KOPT-K1 (cell line): Measurements from ENCODE around the gene SHPK.

Experiments used
- H3K27ac ChIP-seq: fragments of 200-600 bp; sonication (generic); 2 replicates; pipeline ENCODE4 v1.5.1; 2016; ENCODE audit warnings: antibody characterized with exemption, mild to moderate bottlenecking, low read depth, low read length; ENCODE audit not compliant: poor library complexity, severe bottlenecking
- H3K36me3 ChIP-seq: fragments of 200-600 bp; sonication (generic); 2 replicates; pipeline ENCODE4 v1.5.1; 2017; ENCODE audit warnings: antibody characterized with exemption, mild to moderate bottlenecking, low read length, moderate library complexity; ENCODE audit not compliant: insufficient read depth
- H3K9me3 ChIP-seq: fragments of 200-600 bp; sonication (generic); 2 replicates; pipeline ENCODE4 v1.5.1; 2017; ENCODE audit warnings: antibody characterized with exemption, low read length, mild to moderate bottlenecking; ENCODE audit not compliant: insufficient read depth, poor library complexity, severe bottlenecking

The SHPK gene

DNA sequence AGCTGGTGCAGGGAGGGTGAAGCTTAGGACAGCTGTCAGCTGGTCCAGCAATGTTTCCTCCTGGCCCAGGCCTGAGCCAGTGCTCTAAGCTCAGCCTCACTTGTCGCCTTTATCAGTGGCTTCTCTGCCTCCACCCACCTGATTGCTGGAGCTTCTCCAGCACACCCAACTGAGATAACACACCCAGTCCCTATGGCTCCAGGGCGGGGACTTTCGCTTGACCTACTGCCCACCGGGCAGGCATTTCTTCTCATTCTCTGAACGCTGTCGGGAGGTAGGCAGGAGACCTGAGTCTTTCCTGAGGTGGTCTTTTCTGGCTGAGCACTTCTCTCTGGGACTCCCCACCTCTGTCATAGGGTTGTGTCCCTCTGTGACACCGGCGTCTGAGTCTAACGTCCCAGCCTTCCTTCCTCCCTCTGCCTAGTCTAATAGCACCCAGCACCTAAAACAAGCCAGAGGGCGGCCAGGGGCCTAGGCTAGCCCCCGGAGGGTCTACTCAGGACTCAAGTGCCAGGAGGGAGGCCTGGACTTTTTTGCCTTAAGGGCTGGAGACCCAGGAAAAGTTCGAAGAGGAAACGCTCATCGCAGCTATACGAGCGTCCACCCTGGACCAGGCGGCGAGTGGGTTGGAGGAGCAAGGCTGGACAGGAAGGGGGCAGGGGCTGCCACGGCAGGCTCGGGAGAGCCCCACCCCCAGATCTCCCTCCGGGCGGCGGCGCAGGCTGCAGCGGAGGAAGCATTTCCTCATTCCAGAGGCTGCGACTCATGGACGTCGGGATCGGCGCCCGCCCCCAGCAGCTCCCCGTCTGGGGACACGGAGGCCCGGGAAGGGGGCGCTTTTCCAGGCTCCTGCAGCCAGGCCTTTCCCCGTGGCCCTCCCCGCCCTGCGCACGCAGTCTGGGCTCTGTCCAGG lies 31.6 kb upstream of the SHPK start:
- peaks cover 33% of the 10 kb centered on the region; the same call in 1 of the 2 replicates for H3K36me3 ChIP-seq
- no peaks in the 10 kb centered on the region for H3K9me3 ChIP-seq
- H3K27ac ChIP-seq = peak overlapping the region; percentile 81

DNA sequence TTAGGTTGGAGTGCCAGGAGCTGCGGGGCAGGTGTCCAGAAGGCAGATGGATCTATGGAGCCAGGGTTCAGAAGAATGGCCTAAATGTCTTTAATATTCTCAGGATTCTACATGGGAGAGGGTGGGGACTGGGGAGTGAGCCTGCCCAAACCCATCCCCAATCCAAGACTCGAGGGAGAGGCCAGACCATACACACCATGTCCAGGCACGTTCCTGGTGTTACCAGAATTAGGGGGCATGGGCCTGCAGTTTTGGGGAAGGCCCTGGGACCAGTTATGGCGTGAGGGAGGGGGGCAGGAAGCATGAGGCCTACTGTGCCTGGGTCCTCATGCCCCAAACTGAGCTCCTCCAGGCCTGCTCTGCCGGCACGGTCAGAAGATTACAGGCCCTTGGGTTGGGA lies 30.5 kb upstream of the SHPK start:
- H3K36me3 ChIP-seq = peaks cover 22% of the 10 kb centered on the region; the same call in 1 of the 2 replicates
- H3K27ac ChIP-seq = no peak overlapping the region
- H3K9me3 ChIP-seq = no peaks in the 10 kb centered on the region

DNA sequence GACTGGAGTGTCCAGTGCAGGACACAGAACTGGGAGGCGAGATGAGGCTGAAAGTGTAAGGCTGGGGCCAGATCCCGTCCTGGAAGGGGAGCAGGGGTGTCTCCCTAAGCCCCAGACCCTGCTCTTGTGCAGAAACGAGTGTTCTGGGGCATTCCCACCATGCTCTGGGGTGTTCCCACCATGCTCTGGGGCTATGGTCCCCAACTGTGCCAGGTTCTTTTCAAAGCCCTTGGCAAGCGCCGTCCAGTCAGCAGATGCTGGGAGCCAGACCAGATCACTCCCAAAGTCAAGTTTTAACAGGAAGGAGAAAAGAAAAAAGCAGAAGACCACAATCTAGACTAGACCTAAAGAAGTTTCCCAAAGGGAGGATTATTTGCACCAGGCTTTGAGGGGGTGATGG lies 29.8 kb upstream of the SHPK start:
- Histone ChIP-seq H3K27ac (no peak overlapping the region), H3K36me3 (peaks cover 18% of the 10 kb centered on the region; the same call in 1 of the 2 replicates), H3K9me3 (no peaks in the 10 kb centered on the region)

DNA sequence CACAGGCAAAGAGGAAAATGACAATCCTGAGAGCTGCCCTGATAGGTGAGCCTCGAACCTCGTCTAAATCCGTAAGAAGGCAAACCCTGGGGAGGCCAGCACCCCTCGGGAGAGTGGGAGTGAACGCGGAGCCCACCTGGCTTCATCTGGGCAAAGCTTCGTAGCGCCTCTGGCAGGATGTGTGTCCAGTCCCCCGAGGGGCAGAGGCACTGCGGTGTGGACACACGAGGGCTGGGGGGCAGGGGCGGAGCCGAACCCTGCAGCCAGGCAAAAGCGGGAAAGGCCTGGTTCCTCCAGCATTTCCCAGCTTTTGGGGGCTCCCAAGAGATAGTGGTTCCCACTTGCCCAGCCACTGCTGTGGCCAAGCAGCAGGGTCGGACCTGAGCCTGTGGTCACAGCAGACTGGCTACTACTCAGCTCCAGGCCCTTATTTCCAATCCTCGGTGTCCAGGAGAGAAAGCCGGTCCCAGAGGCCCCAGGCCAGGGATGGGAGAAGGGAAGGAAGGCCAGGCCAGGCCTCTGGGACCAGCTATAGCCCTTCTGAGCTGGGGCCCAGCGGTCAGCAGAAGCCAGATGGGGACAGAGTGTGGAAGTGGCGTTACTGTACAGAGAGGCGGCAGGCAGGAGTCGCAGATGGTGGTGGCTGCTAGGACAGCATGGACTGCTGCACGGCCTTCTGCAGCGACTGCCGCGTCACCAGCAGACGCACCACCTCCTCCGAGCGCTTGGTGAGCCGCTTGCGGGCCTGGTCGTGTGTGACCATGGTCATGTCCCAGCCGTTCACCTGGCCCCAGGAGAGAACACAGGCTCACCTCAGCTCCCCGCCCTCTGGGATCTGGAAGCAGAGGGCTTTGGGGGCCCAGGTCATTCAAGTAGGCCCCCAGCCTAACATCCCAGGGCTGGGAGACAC lies 27.3 kb upstream of the SHPK start:
- Histone ChIP-seq H3K36me3 (peaks cover 13% of the 10 kb centered on the region; the same call in 1 of the 2 replicates), H3K27ac (no peak overlapping the region), H3K9me3 (no peaks in the 10 kb centered on the region)

DNA sequence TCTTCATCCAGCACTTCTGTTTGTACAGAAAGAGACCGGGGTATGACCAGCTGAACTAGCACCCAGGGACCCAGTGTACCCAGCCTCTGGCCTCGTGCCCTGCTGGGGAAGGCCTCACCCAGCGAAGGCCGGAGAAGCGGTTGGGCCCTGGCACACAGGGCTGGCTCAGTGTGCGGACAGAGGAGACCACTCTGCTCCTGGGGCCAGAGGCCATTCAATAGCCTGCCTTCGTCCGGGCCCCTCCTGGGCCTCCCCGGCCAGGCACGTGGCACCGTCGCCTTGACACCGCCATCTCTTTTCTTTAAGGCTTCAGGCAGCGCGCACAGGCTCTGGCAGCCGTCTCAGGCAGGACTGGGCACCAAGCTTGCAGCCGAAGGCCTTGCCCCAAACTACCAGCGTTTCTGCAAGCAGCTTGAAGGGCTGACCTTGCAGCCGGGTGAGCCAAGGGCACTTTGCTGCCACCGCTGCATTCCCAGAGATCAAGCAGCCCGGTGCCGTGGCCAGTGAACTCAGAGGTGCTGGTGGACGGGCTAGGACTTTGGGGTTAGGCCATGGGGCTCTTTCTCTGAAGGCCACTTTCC lies 24.4 kb upstream of the SHPK start:
- no peaks in the 10 kb centered on the region for H3K9me3 ChIP-seq
- H3K36me3 ChIP-seq = peaks cover 13% of the 10 kb centered on the region; the same call in 1 of the 2 replicates
- H3K27ac ChIP-seq = no peak overlapping the region

DNA sequence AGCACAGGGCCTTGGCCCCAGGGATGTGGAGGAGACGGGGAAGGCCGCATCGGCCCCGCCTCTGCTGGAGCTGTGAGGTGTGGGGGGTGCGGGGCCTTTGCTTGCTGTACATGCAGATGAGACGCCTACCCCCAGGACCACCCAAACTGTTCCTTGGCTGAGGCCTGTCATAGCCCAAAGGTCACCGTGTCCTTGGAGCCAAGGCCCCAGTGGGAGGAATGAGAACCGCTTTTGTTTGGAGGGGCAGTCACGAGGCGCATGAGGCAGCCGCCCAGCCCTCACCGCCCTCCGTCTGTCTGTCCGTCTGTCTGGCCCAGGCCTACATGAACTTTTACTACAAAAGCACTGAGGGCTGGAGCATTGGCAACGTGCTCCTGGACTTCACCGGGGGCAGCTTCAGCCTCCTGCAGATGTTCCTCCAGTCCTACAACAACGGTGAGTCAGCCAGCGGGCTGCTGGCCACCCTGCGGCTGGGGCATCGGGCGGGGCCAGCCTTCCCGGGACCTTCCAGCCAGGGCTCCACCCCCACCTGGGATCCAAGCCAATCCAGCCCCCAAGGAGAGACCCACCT lies 23.6 kb upstream of the SHPK start:
- Histone ChIP-seq H3K9me3 (no peaks in the 10 kb centered on the region), H3K36me3 (peaks cover 13% of the 10 kb centered on the region; the same call in 1 of the 2 replicates), H3K27ac (no peak overlapping the region)

DNA sequence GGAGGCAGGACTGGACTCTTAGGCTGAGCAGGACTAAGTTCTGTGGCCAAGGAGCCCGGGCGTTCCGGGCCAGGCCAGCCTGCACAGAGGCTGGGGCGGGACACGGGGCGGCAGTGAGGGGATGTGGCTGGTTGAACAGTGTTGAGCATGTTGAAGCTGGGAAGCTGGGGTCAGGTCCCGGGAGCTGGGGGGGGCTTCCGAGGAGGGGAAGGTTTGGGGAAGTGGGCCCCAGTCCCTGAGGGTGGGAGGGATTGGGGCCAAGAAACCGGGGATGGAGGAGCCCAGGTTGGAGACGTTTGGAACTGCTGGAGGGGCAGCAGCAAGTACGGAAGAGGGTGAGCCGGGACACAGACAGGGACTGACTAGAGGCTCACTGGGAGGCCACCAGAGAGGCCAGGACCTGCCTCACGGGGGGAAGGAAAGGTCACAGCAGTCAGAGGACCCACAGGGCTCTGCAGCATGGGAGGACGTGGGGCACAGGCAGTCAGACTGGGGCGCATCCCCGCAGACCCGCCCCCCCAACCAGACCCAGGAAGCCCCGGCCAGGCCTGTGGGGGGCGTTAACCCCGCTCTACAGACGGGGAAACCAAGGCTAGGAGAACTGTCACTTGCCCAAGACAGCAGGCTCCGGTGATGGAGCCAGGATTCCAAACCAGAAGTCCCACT lies 22.9 kb upstream of the SHPK start:
- Histone ChIP-seq H3K9me3 (no peaks in the 10 kb centered on the region), H3K27ac (no peak overlapping the region), H3K36me3 (peaks cover 6% of the 10 kb centered on the region; the same call in 1 of the 2 replicates)

DNA sequence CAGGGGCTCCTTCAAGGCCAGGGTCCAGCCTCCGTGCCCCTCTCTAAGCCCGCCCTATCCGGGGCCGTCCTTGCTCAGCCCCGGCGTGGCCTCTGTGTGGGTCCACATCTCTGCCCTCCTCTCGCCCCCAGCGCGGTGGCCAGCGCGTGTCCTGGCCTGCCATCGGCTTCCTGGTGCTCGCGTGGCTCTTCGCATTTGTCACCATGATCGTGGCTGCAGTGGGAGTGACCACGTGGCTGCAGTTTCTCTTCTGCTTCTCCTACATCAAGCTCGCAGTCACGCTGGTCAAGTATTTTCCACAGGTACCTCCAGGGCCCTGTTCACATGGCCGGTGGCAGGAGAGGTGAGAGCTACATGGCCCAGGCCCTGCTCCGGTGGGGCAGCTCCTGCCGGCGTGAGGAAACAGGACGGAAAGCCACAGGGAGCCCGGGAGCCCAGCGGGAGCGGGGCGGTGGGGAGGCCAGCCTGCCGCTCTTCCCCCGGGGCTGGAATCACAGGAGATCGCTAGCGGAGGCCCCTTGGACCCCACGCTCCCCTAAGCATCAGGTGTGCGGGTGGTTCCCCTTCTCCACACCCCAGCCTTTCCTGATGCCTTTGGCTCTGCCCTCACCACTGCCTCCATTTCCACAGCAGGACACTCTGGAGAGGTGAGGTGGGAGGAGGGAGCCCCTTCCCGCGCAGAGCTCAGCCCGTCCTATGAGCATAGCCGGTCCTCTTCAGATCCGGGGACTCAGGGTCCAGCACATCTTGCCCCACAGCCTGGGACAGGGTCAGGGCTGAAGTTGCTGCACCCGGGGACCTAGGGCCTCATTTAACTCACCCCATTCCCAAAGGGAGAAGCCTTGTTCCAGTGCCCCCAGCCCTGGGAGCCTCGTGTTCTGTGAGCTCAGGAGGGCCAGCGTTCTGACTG lies 22.1 kb upstream of the SHPK start:
- Histone ChIP-seq H3K27ac (no peak overlapping the region), H3K9me3 (no peaks in the 10 kb centered on the region), H3K36me3 (no peaks in the 10 kb centered on the region)

DNA sequence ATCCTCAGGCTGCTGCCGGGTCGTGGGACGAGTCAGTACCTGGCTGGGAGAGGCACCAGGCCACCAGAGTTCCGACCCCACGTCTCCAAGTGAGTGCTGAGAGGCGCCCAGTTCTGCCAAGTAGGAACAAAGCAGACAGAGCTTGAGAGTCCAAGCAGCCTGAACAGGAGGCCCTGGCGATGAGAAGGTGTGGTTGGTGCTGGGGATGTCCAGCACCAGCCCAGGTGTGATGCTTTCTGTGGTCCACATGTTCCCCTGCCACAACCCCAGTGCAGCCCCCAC lies 21.5 kb upstream of the SHPK start:
- H3K27ac ChIP-seq = no peak overlapping the region

DNA sequence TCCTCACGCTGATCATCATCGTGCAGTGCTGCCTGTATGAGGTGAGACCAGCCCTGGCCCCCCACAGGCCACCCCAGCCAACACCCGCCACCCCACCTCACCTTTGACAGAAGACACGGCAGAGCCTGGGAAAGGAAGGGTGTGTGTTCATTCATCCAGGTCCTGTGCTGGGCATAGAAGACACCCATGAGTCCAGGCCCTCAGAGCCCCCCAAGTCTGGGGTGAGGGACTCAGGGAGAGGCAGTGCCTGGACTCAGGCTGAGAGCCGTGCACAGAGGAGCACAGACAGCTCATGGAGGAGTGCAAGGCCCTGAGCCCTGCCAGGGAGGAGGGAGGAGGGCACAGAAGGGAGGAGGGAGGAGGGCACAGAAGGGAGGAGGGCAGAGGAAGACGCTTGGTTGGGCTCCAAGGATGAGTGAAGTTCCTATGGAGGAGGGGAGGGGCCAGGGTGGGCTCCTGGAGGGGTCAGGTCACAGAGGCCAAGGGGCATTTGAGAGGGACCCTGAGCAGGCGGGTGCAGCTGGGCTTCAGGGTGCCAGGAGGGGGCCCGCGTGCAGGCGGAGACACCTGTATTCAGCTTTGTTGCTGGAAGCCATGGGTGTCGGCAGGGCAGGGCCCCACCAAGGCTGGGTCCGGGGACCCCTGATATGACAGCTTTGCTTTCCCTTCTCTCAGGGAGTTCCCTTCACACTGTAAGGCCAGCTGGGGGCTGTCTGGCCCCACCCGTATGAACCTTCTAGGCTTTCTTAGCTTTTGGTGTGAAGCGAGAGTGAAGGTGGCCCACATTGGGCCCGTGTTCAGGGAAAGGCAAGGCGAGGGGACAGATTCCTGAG lies 20.9 kb upstream of the SHPK start:
- Histone ChIP-seq H3K27ac (no peak overlapping the region), H3K9me3 (no peaks in the 10 kb centered on the region), H3K36me3 (no peaks in the 10 kb centered on the region)

More for the DNA sequence above, 21.5 kb upstream of the SHPK start:
- Histone ChIP-seq H3K36me3 (no peaks in the 10 kb centered on the region), H3K9me3 (no peaks in the 10 kb centered on the region)

DNA sequence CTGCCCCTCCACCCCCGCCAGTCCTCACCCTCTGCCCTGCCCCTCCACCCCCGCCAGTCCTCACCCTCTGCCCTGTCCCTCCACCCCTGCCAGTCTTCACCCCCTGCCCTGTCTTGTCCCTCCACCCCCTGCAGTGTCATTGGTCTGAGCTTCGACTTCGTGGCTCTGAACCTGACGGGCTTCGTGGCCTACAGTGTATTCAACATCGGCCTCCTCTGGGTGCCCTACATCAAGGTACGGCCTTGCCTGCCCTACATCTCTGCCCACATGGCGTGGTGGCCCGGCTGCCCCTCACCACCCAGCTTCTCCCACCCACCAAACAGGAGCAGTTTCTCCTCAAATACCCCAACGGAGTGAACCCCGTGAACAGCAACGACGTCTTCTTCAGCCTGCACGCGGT lies 20.3 kb upstream of the SHPK start:
- Histone ChIP-seq H3K9me3 (no peaks in the 10 kb centered on the region), H3K27ac (no peak overlapping the region)

DNA sequence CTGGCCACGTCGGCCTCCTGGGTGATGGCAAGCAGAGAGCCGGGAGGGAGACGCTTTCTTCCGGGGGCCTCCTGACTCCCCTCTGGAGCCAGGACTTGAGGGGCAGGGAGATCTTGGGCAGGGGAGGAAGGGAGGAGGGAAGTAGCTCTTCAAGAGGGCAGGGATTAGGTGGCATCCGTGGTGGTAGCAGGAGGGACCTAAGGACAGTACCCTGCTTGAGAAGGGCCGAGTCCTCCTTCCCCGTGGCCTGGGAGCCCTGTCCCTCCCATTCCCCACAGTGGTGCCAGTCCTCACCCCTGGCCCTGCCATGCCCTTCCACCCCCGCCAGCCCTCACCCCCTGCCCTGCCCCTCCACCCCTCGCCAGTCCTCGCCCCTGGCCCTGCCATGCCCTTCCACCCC lies 19.7 kb upstream of the SHPK start:
- Histone ChIP-seq H3K27ac (no peak overlapping the region), H3K36me3 (no peaks in the 10 kb centered on the region), H3K9me3 (no peaks in the 10 kb centered on the region)

More for the DNA sequence above, 20.3 kb upstream of the SHPK start:
- H3K36me3 ChIP-seq = no peaks in the 10 kb centered on the region
